ENCODE results near the gene NINL. TPM values are rescaled to one million over a fixed set of nuclear protein-coding genes. Genes with fewer than 3 reads are reported as not detected.

The NINL gene
- total RNA-seq, 1 experiment from 2014 or later, result 13.6 TPM

- Histone ChIP-seq H3K27me3 (replicated peaks; ENCODE audit: control insufficient read depth, insufficient read depth, low read length) (no peaks in the 10 kb centered on the region), H3K4me3 (ENCODE audit: low read depth, low read length) (no peak overlapping the region), H3K4me1 (peaks cover 7% of the 10 kb centered on the region; the same call in 1 of the 2 replicates), H3K36me3 (ENCODE audit: control insufficient read depth, insufficient read depth, low read length) (peaks cover 3% of the 10 kb centered on the region; the same call in 1 of the 2 replicates), H3K9me3 (no peaks in the 10 kb centered on the region)
- H3K27ac Mint-ChIP-seq (ENCODE audit: unreplicated experiment), result no peak overlapping the region
- BruUV-seq (replicated peaks), result no TSS peak
- intact Hi-C loops (cut with micrococcal nuclease; ENCODE audit: unreplicated experiment), result no loop called here
- H3K9me3 Mint-ChIP-seq (ENCODE audit: unreplicated experiment), result no peaks in the 10 kb centered on the region
- H3K4me3 Mint-ChIP-seq (ENCODE audit: unreplicated experiment), result no peak overlapping the region
- no peak for DNase-seq
- H3K27me3 Mint-ChIP-seq (ENCODE audit: insufficient read depth, unreplicated experiment), result no peaks in the 10 kb centered on the region
- peaks cover 62% of the 10 kb centered on the region for H3K36me3 Mint-ChIP-seq (ENCODE audit: insufficient read depth, unreplicated experiment)
- no peak for TF ChIP-seq CTCF (IDR thresholded peaks at IDR 0.05; ENCODE audit: insufficient read depth in 1 of 2, low read depth in 1 of 2, low read length in 1 of 2, severe bottlenecking in 1 of 2, unreplicated experiment in 1 of 2)
- H3K4me1 Mint-ChIP-seq (ENCODE audit: low read depth, unreplicated experiment), result no peaks in the 10 kb centered on the region
- ChIA-PET POLR2A (no interaction called here), CTCF (interaction anchor here (1.2 kb wide), 1 partner anchor 28 kb away, joined by 6 read pairs; the partner anchor contains the start of gene ABHD12)
Observed at GRCh38 chr20:25418776-25419175, 166.6 kb downstream of the NINL start.

- POLR2A ChIA-PET, result no interaction called here
- Histone ChIP-seq H3K36me3 (ENCODE audit: control insufficient read depth, insufficient read depth, low read length) (no peaks in the 10 kb centered on the region; the same call in none of the 2 replicates), H3K27me3 (replicated peaks; ENCODE audit: control insufficient read depth, insufficient read depth, low read length) (no peaks in the 10 kb centered on the region), H3K4me3 (ENCODE audit: low read depth, low read length) (peak overlapping the region; percentile 69), H3K9me3 (peaks cover 4% of the 10 kb centered on the region), H3K4me1 (0 out of 2 replicates have a peak, but pooled peaks cover 3% of the 10 kb centered on the region)
- peak overlapping the region; percentile 96 for H3K4me3 Mint-ChIP-seq (ENCODE audit: unreplicated experiment)
- TF ChIP-seq CTCF (IDR thresholded peaks at IDR 0.05; ENCODE audit: insufficient read depth in 1 of 2, low read depth in 1 of 2, low read length in 1 of 2, severe bottlenecking in 1 of 2, unreplicated experiment in 1 of 2), result no peak
- H3K4me1 Mint-ChIP-seq (ENCODE audit: low read depth, unreplicated experiment), result peaks cover 11% of the 10 kb centered on the region
- H3K27me3 Mint-ChIP-seq (ENCODE audit: insufficient read depth, unreplicated experiment), result no peaks in the 10 kb centered on the region
- intact Hi-C loops (cut with micrococcal nuclease; ENCODE audit: unreplicated experiment), result loop anchor here (10.0 kb wide), 1 partner anchor 414 kb away; the partner anchor contains the start of gene APMAP
- no TSS peak for BruUV-seq (replicated peaks)
- peaks cover 8% of the 10 kb centered on the region for H3K9me3 Mint-ChIP-seq (ENCODE audit: unreplicated experiment)
- H3K27ac Mint-ChIP-seq (ENCODE audit: unreplicated experiment), result peak overlapping the region; percentile 4
- H3K36me3 Mint-ChIP-seq (ENCODE audit: insufficient read depth, unreplicated experiment), result peaks cover 26% of the 10 kb centered on the region
- CTCF ChIA-PET, result interaction anchor here (1.0 kb wide), 1 partner anchor 10 kb away, joined by 7 read pairs; no protein-coding TSS in a partner anchor
- DNase-seq, result no peak
Observed at GRCh38 chr20:25408890-25409289, 176.4 kb downstream of the NINL start.

GRCh38 chr20:25408170-25408547 lies 177.2 kb downstream of the NINL start:
- Mint-ChIP-seq H3K36me3 (ENCODE audit: insufficient read depth, unreplicated experiment) (peaks cover 19% of the 10 kb centered on the region), H3K27me3 (ENCODE audit: insufficient read depth, unreplicated experiment) (no peaks in the 10 kb centered on the region), H3K9me3 (ENCODE audit: unreplicated experiment) (peaks cover 16% of the 10 kb centered on the region), H3K4me3 (ENCODE audit: unreplicated experiment) (peak overlapping the region; percentile 96), H3K27ac (ENCODE audit: unreplicated experiment) (peak overlapping the region; percentile 99), H3K4me1 (ENCODE audit: low read depth, unreplicated experiment) (peaks cover 11% of the 10 kb centered on the region)
- ChIA-PET CTCF (interaction anchor here (0.8 to 1.8 kb wide), 3 partner anchors 10 to 72 kb away, joined by 3 to 18 read pairs (median 6); no protein-coding TSS in a partner anchor), POLR2A (interaction anchor here (1.1 to 1.3 kb wide), 4 partner anchors 29 to 162 kb away, joined by 3 to 11 read pairs (median 4); partner anchors contain the start of gene PYGB)
- Histone ChIP-seq H3K27me3 (replicated peaks; ENCODE audit: control insufficient read depth, insufficient read depth, low read length) (no peaks in the 10 kb centered on the region), H3K4me1 (0 out of 2 replicates have a peak, but pooled peaks cover 3% of the 10 kb centered on the region), H3K36me3 (ENCODE audit: control insufficient read depth, insufficient read depth, low read length) (no peaks in the 10 kb centered on the region; the same call in none of the 2 replicates), H3K9me3 (peaks cover 11% of the 10 kb centered on the region), H3K4me3 (ENCODE audit: low read depth, low read length) (peak overlapping the region; percentile 69)
- DNase-seq, result no peak
- intact Hi-C loops (cut with micrococcal nuclease; ENCODE audit: unreplicated experiment), result loop anchor here (10.0 kb wide), 1 partner anchor 413 kb away; the partner anchor contains the start of gene APMAP
- no TSS peak for BruUV-seq (replicated peaks)
- no peak for TF ChIP-seq CTCF (IDR thresholded peaks at IDR 0.05; ENCODE audit: insufficient read depth in 1 of 2, low read depth in 1 of 2, low read length in 1 of 2, severe bottlenecking in 1 of 2, unreplicated experiment in 1 of 2)
